ENCODE measurements around the gene FBXO2.

The FBXO2 gene

GRCh38 chr1:11653101-11653860 is 948 bp downstream of the FBXO2 start:
- no peaks in the 10 kb centered on the region; the same call in 1 of the 2 replicates for H3K27me3 ChIP-seq (replicated peaks; ENCODE audit: insufficient read depth, low read length)
- H3K27ac ChIP-seq (ENCODE audit: low read length), result no peak overlapping the region

GRCh38 chr1:11652203-11652780 is 1.9 kb downstream of the FBXO2 start:
- Histone ChIP-seq H3K27me3 (replicated peaks; ENCODE audit: insufficient read depth, low read length) (no peaks in the 10 kb centered on the region; the same call in 1 of the 2 replicates), H3F3A (ENCODE audit: insufficient read depth, low read length) (no peaks in the 10 kb centered on the region; the same call in 1 of the 2 replicates), H3K4me2 (ENCODE audit: low read depth, low read length) (no peak overlapping the region), H3K9me2 (replicated peaks; ENCODE audit: insufficient read depth, low read length) (no peaks in the 10 kb centered on the region), H3K27ac (ENCODE audit: low read length) (no peak overlapping the region), H4K20me1 (ENCODE audit: insufficient read depth, low read length) (no peaks in the 10 kb centered on the region), H3K9me3 (replicated peaks; ENCODE audit: insufficient read depth, low read length) (no peaks in the 10 kb centered on the region), H3K79me2 (ENCODE audit: low read length) (no peaks in the 10 kb centered on the region), H3K4me1 (ENCODE audit: low read length) (peaks cover 15% of the 10 kb centered on the region), H3K9ac (ENCODE audit: low read length) (no peak overlapping the region), H3K36me3 (replicated peaks; ENCODE audit: insufficient read depth, low read length) (no peaks in the 10 kb centered on the region), H3K4me3 (ENCODE audit: low read length) (no peak overlapping the region), H2AFZ (ENCODE audit: low read length) (no peak overlapping the region)
- TF ChIP-seq, protein P1, sequence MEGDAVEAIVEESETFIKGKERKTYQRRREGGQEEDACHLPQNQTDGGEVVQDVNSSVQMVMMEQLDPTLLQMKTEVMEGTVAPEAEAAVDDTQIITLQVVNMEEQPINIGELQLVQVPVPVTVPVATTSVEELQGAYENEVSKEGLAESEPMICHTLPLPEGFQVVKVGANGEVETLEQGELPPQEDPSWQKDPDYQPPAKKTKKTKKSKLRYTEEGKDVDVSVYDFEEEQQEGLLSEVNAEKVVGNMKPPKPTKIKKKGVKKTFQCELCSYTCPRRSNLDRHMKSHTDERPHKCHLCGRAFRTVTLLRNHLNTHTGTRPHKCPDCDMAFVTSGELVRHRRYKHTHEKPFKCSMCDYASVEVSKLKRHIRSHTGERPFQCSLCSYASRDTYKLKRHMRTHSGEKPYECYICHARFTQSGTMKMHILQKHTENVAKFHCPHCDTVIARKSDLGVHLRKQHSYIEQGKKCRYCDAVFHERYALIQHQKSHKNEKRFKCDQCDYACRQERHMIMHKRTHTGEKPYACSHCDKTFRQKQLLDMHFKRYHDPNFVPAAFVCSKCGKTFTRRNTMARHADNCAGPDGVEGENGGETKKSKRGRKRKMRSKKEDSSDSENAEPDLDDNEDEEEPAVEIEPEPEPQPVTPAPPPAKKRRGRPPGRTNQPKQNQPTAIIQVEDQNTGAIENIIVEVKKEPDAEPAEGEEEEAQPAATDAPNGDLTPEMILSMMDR (IDR thresholded peaks at IDR 0.05; ENCODE audit: low read length), result no peak
- TF ChIP-seq EZH2 (optimal IDR thresholded peaks at IDR 0.05; ENCODE audit: low read depth, low read length), result no peak
- no peak for TF ChIP-seq EZH2phosphoT487 (IDR thresholded peaks at IDR 0.05; ENCODE audit: low read length)
- no peak for DNase-seq

More at GRCh38 chr1:11653101-11653860, 948 bp downstream of the FBXO2 start:
- Histone ChIP-seq H2AFZ (ENCODE audit: low read length) (no peak overlapping the region), H4K20me1 (ENCODE audit: insufficient read depth, low read length) (no peaks in the 10 kb centered on the region), H3K9me3 (replicated peaks; ENCODE audit: insufficient read depth, low read length) (no peaks in the 10 kb centered on the region), H3K4me3 (ENCODE audit: low read length) (no peak overlapping the region), H3K4me2 (ENCODE audit: low read depth, low read length) (peak overlapping the region; percentile 82; the same call in 1 of the 2 replicates), H3F3A (ENCODE audit: insufficient read depth, low read length) (no peaks in the 10 kb centered on the region; the same call in 1 of the 2 replicates), H3K9me2 (replicated peaks; ENCODE audit: insufficient read depth, low read length) (no peaks in the 10 kb centered on the region), H3K36me3 (replicated peaks; ENCODE audit: insufficient read depth, low read length) (no peaks in the 10 kb centered on the region), H3K79me2 (ENCODE audit: low read length) (no peaks in the 10 kb centered on the region), H3K9ac (ENCODE audit: low read length) (no peak overlapping the region), H3K4me1 (ENCODE audit: low read length) (peaks cover 15% of the 10 kb centered on the region)
- no peak for DNase-seq
- TF ChIP-seq, protein P1 (IDR thresholded peaks at IDR 0.05; ENCODE audit: low read length), result no peak
- TF ChIP-seq EZH2phosphoT487 (IDR thresholded peaks at IDR 0.05; ENCODE audit: low read length) (no peak), EZH2 (optimal IDR thresholded peaks at IDR 0.05; ENCODE audit: low read depth, low read length) (no peak)

- Histone ChIP-seq H3K4me3 (ENCODE audit: low read length) (peak overlapping the region; percentile 57), H3K27me3 (replicated peaks; ENCODE audit: insufficient read depth, low read length) (no peaks in the 10 kb centered on the region; the same call in 1 of the 2 replicates)
Observed at GRCh38 chr1:11651017-11651416, 3.2 kb downstream of the FBXO2 start.

More at GRCh38 chr1:11651017-11651416, 3.2 kb downstream of the FBXO2 start:
- Histone ChIP-seq H4K20me1 (ENCODE audit: insufficient read depth, low read length) (no peaks in the 10 kb centered on the region), H2AFZ (ENCODE audit: low read length) (peak overlapping the region; percentile 84), H3K36me3 (replicated peaks; ENCODE audit: insufficient read depth, low read length) (no peaks in the 10 kb centered on the region), H3K27ac (ENCODE audit: low read length) (no peak overlapping the region), H3K4me2 (ENCODE audit: low read depth, low read length) (peak overlapping the region; percentile 93), H3K9ac (ENCODE audit: low read length) (peak overlapping the region; percentile 43; the same call in 1 of the 2 replicates), H3K79me2 (ENCODE audit: low read length) (no peaks in the 10 kb centered on the region), H3F3A (ENCODE audit: insufficient read depth, low read length) (no peaks in the 10 kb centered on the region; the same call in 1 of the 2 replicates), H3K9me2 (replicated peaks; ENCODE audit: insufficient read depth, low read length) (no peaks in the 10 kb centered on the region), H3K9me3 (replicated peaks; ENCODE audit: insufficient read depth, low read length) (no peaks in the 10 kb centered on the region), H3K4me1 (ENCODE audit: low read length) (peaks cover 15% of the 10 kb centered on the region)
- DNase-seq, result no peak
- TF ChIP-seq, protein P1 (IDR thresholded peaks at IDR 0.05; ENCODE audit: low read length), result no peak
- TF ChIP-seq EZH2 (optimal IDR thresholded peaks at IDR 0.05; ENCODE audit: low read depth, low read length) (no peak), EZH2phosphoT487 (IDR thresholded peaks at IDR 0.05; ENCODE audit: low read length) (no peak)

Data from MM.1S (cell line).